Keratinocyte (primary cell): ENCODE results near the gene TRPM3. TPM values are rescaled to one million over a fixed set of nuclear protein-coding genes. Genes with fewer than 3 reads are reported as not detected.

Source experiments
- DNase-seq: peaks from one replicate; pipeline ENCODE4 v3.0.0-alpha.2; 2011; ENCODE audit warnings: low read depth, missing footprints, low spot score
- FAIRE-seq: peaks from 2 replicates; lab custom pipeline; 2011; peaks lifted over from hg19 to GRCh38; lab: Jason Lieb, UNC
- H2AFZ ChIP-seq: 2 replicates; pipeline ENCODE4 v1.6.0; 2012; ENCODE audit warnings: low read length, control low read depth, inconsistent platforms; ENCODE audit not compliant: control insufficient read depth
- H3K27ac ChIP-seq: 2 replicates; pipeline ENCODE4 v1.5.1; 2011; ENCODE audit warnings: low read length; ENCODE audit not compliant: control insufficient read depth, insufficient read depth
- H3K27me3 ChIP-seq: 3 replicates; pipeline ENCODE4 v1.6.0; 2011; ENCODE audit warnings: low read length; ENCODE audit not compliant: control insufficient read depth, insufficient read depth; ENCODE audit errors: extremely low read depth
- H3K36me3 ChIP-seq, 2 experiments: 2 replicates in 1 of 2; 3 replicates in 1 of 2; pipeline ENCODE4 v1.5.1; 2011; ENCODE audit warnings: low read length in 2 of 2, mild to moderate bottlenecking in 1 of 2; ENCODE audit not compliant: control insufficient read depth in 2 of 2, insufficient read depth in 2 of 2; ENCODE audit errors: extremely low read depth in 1 of 2
- H3K4me1 ChIP-seq: 3 replicates; pipeline ENCODE4 v1.5.1; 2011; ENCODE audit warnings: low read length; ENCODE audit not compliant: control insufficient read depth, insufficient read depth; ENCODE audit errors: extremely low read depth
- H3K4me2 ChIP-seq: 3 replicates; pipeline ENCODE4 v1.6.0; 2011; ENCODE audit warnings: low read depth, low read length; ENCODE audit not compliant: control insufficient read depth, insufficient read depth; ENCODE audit errors: extremely low read depth
- H3K4me3 ChIP-seq, 3 experiments: fragments of 200-600 bp in 1 of 3; sonication (generic) in 1 of 3; 2 replicates in 2 of 3; 3 replicates in 1 of 3; pipeline ENCODE4 v1.5.1; 2011 to 2016; ENCODE audit warnings: low read length in 3 of 3, mild to moderate bottlenecking in 3 of 3, control low read depth in 2 of 3, inconsistent platforms in 1 of 3, low read depth in 1 of 3, mixed read lengths in 1 of 3, mixed run types in 1 of 3, moderate library complexity in 1 of 3; ENCODE audit not compliant: control insufficient read depth in 2 of 3, insufficient read depth in 2 of 3; ENCODE audit errors: extremely low read depth in 1 of 3
- H3K79me2 ChIP-seq: 2 replicates; pipeline ENCODE4 v1.6.0; 2012; ENCODE audit warnings: low read length; ENCODE audit not compliant: control insufficient read depth, insufficient read depth
- H3K9ac ChIP-seq: 3 replicates; pipeline ENCODE4 v1.6.0; 2011; ENCODE audit warnings: low read length; ENCODE audit not compliant: control insufficient read depth, insufficient read depth; ENCODE audit errors: extremely low read depth
- H3K9me1 ChIP-seq: 3 replicates; pipeline ENCODE4 v1.6.0; 2011; ENCODE audit warnings: low read length; ENCODE audit not compliant: control insufficient read depth, insufficient read depth; ENCODE audit errors: extremely low read depth
- H3K9me3 ChIP-seq: 2 replicates; pipeline ENCODE4 v1.5.1; 2012; ENCODE audit warnings: low read depth, low read length; ENCODE audit not compliant: control insufficient read depth
- H4K20me1 ChIP-seq: 3 replicates; pipeline ENCODE4 v1.6.0; 2011; ENCODE audit warnings: low read length; ENCODE audit not compliant: control insufficient read depth, insufficient read depth; ENCODE audit errors: extremely low read depth
- EZH2 ChIP-seq: IDR thresholded peaks from one replicate; pipeline ENCODE4 v1.6.1; 2012; ENCODE audit warnings: inconsistent platforms, mild to moderate bottlenecking, low read length, moderate library complexity
- dilution Hi-C: fragments of 300-500 bp; cut with MboI; formaldehyde crosslinking; loops from one replicate; pipeline ENCODE4 v1.7.0; 2020; ENCODE audit warnings: low sequenced_read_pairs; ENCODE audit not compliant: extremely low pct_ligation_motif_present
- polyA plus RNA-seq, 5 experiments: library from polyadenylated mRNA; depleted of rRNA in 3 of 5; stranded (reverse) in 3 of 5; stranded (forward) in 1 of 5; unstranded in 1 of 5; fragments of >200 nt; gene quantifications; 1 replicate in 1 of 5; 2 replicates in 3 of 5; 3 replicates in 1 of 5; pipeline versions ENCODE4 v1.2.1 to v1.2.3, GENCODE V29; 2011 to 2012; ENCODE audit warnings: missing spikeins in 2 of 5, low read depth in 1 of 5, low replicate concordance in 1 of 5
- TF ChIP-seq, protein P1 (sequence below), 3 experiments: IDR thresholded peaks in 1 of 3; conservative IDR thresholded peaks in 1 of 3; optimal IDR thresholded peaks in 1 of 3; 2 replicates in 2 of 3; 3 replicates in 1 of 3; pipeline versions ENCODE3 to v1.5.1; 2011; ENCODE audit warnings: low read length in 3 of 3, mild to moderate bottlenecking in 3 of 3, moderate library complexity in 2 of 3, control low read depth in 1 of 3, inconsistent platforms in 1 of 3; ENCODE audit not compliant: insufficient read depth in 2 of 3; ENCODE audit errors: extremely low read depth in 1 of 3

Gene TRPM3
- polyA plus RNA-seq, 1 donor (not counting 4 experiments of a cell fraction or from before 2014, with no cell fraction given) = 0.03 TPM

DNA sequence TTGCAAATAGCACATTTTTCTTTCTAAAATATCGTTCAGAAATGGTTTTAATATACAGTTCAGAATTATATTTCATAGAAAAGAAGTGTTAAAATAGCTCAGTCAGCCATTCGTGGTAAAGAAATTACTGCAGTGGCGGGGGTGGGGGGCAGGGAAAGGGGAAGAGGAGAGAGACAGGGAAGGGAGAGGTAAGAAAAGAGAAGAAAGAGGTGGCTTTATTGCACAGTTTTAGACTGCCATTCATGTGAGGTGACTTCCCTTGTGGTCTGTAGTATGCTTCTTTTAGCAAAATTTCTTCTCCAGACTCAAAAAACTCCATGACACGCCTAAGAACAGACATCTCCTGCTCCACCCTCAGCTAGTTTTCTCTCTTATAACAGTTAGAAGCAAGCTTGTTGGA lies 259.6 kb downstream of the TRPM3 start:
- DNase-seq = no peak
- no peaks in the 10 kb centered on the region for H3K9me3 ChIP-seq
- dilution Hi-C loops = no loop called here
- no peaks in the 10 kb centered on the region for H3K27me3 ChIP-seq
- H3K27ac ChIP-seq = no peak overlapping the region
- no peaks in the 10 kb centered on the region for H4K20me1 ChIP-seq
- TF ChIP-seq EZH2 = no peak
- TF ChIP-seq, protein P1, sequence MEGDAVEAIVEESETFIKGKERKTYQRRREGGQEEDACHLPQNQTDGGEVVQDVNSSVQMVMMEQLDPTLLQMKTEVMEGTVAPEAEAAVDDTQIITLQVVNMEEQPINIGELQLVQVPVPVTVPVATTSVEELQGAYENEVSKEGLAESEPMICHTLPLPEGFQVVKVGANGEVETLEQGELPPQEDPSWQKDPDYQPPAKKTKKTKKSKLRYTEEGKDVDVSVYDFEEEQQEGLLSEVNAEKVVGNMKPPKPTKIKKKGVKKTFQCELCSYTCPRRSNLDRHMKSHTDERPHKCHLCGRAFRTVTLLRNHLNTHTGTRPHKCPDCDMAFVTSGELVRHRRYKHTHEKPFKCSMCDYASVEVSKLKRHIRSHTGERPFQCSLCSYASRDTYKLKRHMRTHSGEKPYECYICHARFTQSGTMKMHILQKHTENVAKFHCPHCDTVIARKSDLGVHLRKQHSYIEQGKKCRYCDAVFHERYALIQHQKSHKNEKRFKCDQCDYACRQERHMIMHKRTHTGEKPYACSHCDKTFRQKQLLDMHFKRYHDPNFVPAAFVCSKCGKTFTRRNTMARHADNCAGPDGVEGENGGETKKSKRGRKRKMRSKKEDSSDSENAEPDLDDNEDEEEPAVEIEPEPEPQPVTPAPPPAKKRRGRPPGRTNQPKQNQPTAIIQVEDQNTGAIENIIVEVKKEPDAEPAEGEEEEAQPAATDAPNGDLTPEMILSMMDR (optimal IDR thresholded peaks at IDR 0.05 in 1 of 3, IDR thresholded peaks at IDR 0.05 in 1 of 3, conservative IDR thresholded peaks at IDR 0.05 in 1 of 3; ENCODE audit: extremely low read depth in 1 of 3, insufficient read depth in 2 of 3, low read length in 3 of 3) = no peak
- no peaks in the 10 kb centered on the region for H3K79me2 ChIP-seq
- FAIRE-seq = no peak
- no peaks in the 10 kb centered on the region for H3K4me1 ChIP-seq
- no peak overlapping the region for H3K4me2 ChIP-seq
- no peak overlapping the region for H3K9ac ChIP-seq
- H3K4me3 ChIP-seq = no peak overlapping the region
- H3K9me1 ChIP-seq = no peaks in the 10 kb centered on the region
- no peak overlapping the region for H2AFZ ChIP-seq
- no peaks in the 10 kb centered on the region for H3K36me3 ChIP-seq

DNA sequence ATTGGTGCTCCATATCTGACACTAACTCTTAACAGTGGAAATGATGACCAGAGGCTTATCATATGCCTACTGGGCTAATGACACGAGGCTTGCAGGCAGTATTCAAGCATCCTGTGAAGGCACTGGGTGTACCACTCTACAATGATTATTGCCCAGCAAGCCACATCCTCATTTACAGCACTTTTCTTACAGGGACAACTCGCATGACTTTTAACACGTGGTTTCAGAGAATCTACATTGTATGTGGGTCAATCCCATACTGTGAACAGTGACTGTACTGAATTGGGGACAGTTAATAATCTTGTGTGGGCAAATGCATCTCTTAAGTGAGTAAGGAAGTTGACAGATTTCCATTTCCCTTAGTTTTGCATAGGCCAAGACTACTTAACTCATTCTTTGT lies 260.0 kb downstream of the TRPM3 start:
- no peak overlapping the region for H3K4me2 ChIP-seq

More for the DNA sequence above, 260.0 kb downstream of the TRPM3 start:
- Histone ChIP-seq H3K79me2 (no peaks in the 10 kb centered on the region), H3K36me3 (no peaks in the 10 kb centered on the region), H3K9me1 (no peaks in the 10 kb centered on the region), H4K20me1 (no peaks in the 10 kb centered on the region), H3K9me3 (no peaks in the 10 kb centered on the region), H3K27ac (no peak overlapping the region), H2AFZ (no peak overlapping the region), H3K4me1 (no peaks in the 10 kb centered on the region), H3K4me3 (no peak overlapping the region), H3K9ac (no peak overlapping the region), H3K27me3 (no peaks in the 10 kb centered on the region)
- TF ChIP-seq, protein P1 (optimal IDR thresholded peaks at IDR 0.05 in 1 of 3, IDR thresholded peaks at IDR 0.05 in 1 of 3, conservative IDR thresholded peaks at IDR 0.05 in 1 of 3; ENCODE audit: extremely low read depth in 1 of 3, insufficient read depth in 2 of 3, low read length in 3 of 3) = no peak
- no peak for TF ChIP-seq EZH2
- DNase-seq (no peak), FAIRE-seq (no peak)
- dilution Hi-C loops = no loop called here
